ENCODE data around the gene UGT8. TPM values are rescaled to one million over a fixed set of nuclear protein-coding genes. Genes with fewer than 3 reads are reported as not detected.

UGT8 gene
- polyA plus RNA-seq, 1 of the 3 experiments (the other 2 are of a cell fraction) = not detected

- WGBS (ENCODE audit: low lambda C conversion rate) = 6% methylated on average over 1 of the region's 1 CpG
- TF ChIP-seq TCF12 (IDR thresholded peaks at IDR 0.05) (no peak), CTCF (IDR thresholded peaks at IDR 0.05) (no peak), USF2 (IDR thresholded peaks at IDR 0.05; ENCODE audit: borderline replicate concordance, low read depth, low read length) (no peak), JUND (IDR thresholded peaks at IDR 0.05) (no peak), SMC3 (IDR thresholded peaks at IDR 0.05; ENCODE audit: low read depth, low read length) (no peak), NFIC (IDR thresholded peaks at IDR 0.05; ENCODE audit: borderline replicate concordance) (no peak), EP300 (IDR thresholded peaks at IDR 0.05; ENCODE audit: borderline replicate concordance in 1 of 2, low read depth in 1 of 2, low read length in 1 of 2) (no peak), TAF1 (IDR thresholded peaks at IDR 0.05; ENCODE audit: borderline replicate concordance, low read depth, low read length) (no peak), ELF1 (IDR thresholded peaks at IDR 0.05) (no peak)
- H4K20me1 ChIP-seq (ENCODE audit: insufficient read depth) = no peaks in the 10 kb centered on the region
- no peaks in the 10 kb centered on the region for H3K4me1 ChIP-seq (ENCODE audit: control insufficient read depth in 1 of 2, insufficient read depth in 2 of 2, low read depth in 1 of 2, low read length in 1 of 2)
- no peak overlapping the region for H3K27ac ChIP-seq (ENCODE audit: low read depth in 2 of 2, low read length in 1 of 2)
- H3K4me2 ChIP-seq = no peak overlapping the region
- DNase-seq = no peak
- ChIA-PET POLR2A (no interaction called here), CTCF (interaction anchor here (1.2 to 1.8 kb wide), 2 partner anchors 9 to 10 kb away, joined by 4 to 5 read pairs; no protein-coding TSS in a partner anchor)
- no peaks in the 10 kb centered on the region for H3K9me3 ChIP-seq
- no peaks in the 10 kb centered on the region; the same call in 1 of the 2 replicates for H3K27me3 ChIP-seq (ENCODE audit: insufficient read depth)
- H3K4me3 ChIP-seq (ENCODE audit: low read depth in 2 of 2, low read length in 1 of 2) = no peak overlapping the region
- H3K9me2 ChIP-seq = no peaks in the 10 kb centered on the region
- H3F3A ChIP-seq (replicated peaks; ENCODE audit: insufficient read depth) = no peaks in the 10 kb centered on the region
- no peak overlapping the region for H2AFZ ChIP-seq (ENCODE audit: low read depth)
- H3K79me2 ChIP-seq (ENCODE audit: insufficient read depth) = no peaks in the 10 kb centered on the region
- H3K9ac ChIP-seq = no peak overlapping the region
- H3K36me3 ChIP-seq (replicated peaks in 1 of 2; ENCODE audit: control insufficient read depth in 1 of 2, insufficient read depth in 2 of 2, low read length in 1 of 2) = no peaks in the 10 kb centered on the region
Measured at GRCh38 chr4:114649908-114650307, 51.3 kb downstream of the UGT8 start.

GRCh38 chr4:114653675-114654074 is 55.1 kb downstream of the UGT8 start:
- Histone ChIP-seq H2AFZ (ENCODE audit: low read depth) (no peak overlapping the region), H3K9ac (no peak overlapping the region), H3K27ac (ENCODE audit: low read depth in 2 of 2, low read length in 1 of 2) (no peak overlapping the region), H3K4me2 (no peak overlapping the region), H3K9me2 (no peaks in the 10 kb centered on the region), H3K9me3 (no peaks in the 10 kb centered on the region), H4K20me1 (ENCODE audit: insufficient read depth) (no peaks in the 10 kb centered on the region), H3K4me3 (ENCODE audit: low read depth in 2 of 2, low read length in 1 of 2) (no peak overlapping the region), H3K27me3 (ENCODE audit: insufficient read depth) (peaks cover 12% of the 10 kb centered on the region; the same call in 1 of the 2 replicates), H3K36me3 (replicated peaks in 1 of 2; ENCODE audit: control insufficient read depth in 1 of 2, insufficient read depth in 2 of 2, low read length in 1 of 2) (no peaks in the 10 kb centered on the region), H3K4me1 (ENCODE audit: control insufficient read depth in 1 of 2, insufficient read depth in 2 of 2, low read depth in 1 of 2, low read length in 1 of 2) (no peaks in the 10 kb centered on the region), H3K79me2 (ENCODE audit: insufficient read depth) (no peaks in the 10 kb centered on the region), H3F3A (replicated peaks; ENCODE audit: insufficient read depth) (no peaks in the 10 kb centered on the region)
- 0% methylated on average over 1 of the region's 1 CpG for WGBS (ENCODE audit: low lambda C conversion rate)
- POLR2A ChIA-PET = no interaction called here
- DNase-seq = no peak
- CTCF ChIA-PET = interaction anchor here (1.1 to 1.9 kb wide), 2 partner anchors 41 to 264 kb away, joined by 3 to 5 read pairs; no protein-coding TSS in a partner anchor
- no peak for TF ChIP-seq SIN3A (IDR thresholded peaks at IDR 0.05; ENCODE audit: borderline replicate concordance, low read depth, low read length)
- no peak for TF ChIP-seq MAX (IDR thresholded peaks at IDR 0.05; ENCODE audit: low read depth)
- no peak for TF ChIP-seq REST (IDR thresholded peaks at IDR 0.05; ENCODE audit: low read depth, low read length)
- TF ChIP-seq POLR2AphosphoS5 (IDR thresholded peaks at IDR 0.05; ENCODE audit: low read depth, low read length) = no peak
- no peak for TF ChIP-seq USF2 (IDR thresholded peaks at IDR 0.05; ENCODE audit: borderline replicate concordance, low read depth, low read length)
- no peak for TF ChIP-seq EZH2phosphoT487 (IDR thresholded peaks at IDR 0.05; ENCODE audit: borderline replicate concordance, low read depth)
- no peak for TF ChIP-seq EP300 (IDR thresholded peaks at IDR 0.05; ENCODE audit: borderline replicate concordance in 1 of 2, low read depth in 1 of 2, low read length in 1 of 2)
- no peak for TF ChIP-seq NFIC (IDR thresholded peaks at IDR 0.05; ENCODE audit: borderline replicate concordance)
- TF ChIP-seq FOSL2 (IDR thresholded peaks at IDR 0.05; ENCODE audit: borderline replicate concordance, low read depth) = no peak
- TF ChIP-seq CTCF (IDR thresholded peaks at IDR 0.05) = no peak
- TF ChIP-seq MXI1 (IDR thresholded peaks at IDR 0.05; ENCODE audit: low read depth, low read length) = no peak
- no peak for TF ChIP-seq GABPA (IDR thresholded peaks at IDR 0.05; ENCODE audit: low read depth)
- TF ChIP-seq TAF1 (IDR thresholded peaks at IDR 0.05; ENCODE audit: borderline replicate concordance, low read depth, low read length) = no peak

Data from SK-N-SH (cell line).